ENCODE measurements around the gene GNG14. TPM values are rescaled to one million over a fixed set of nuclear protein-coding genes. Genes with fewer than 3 reads are reported as not detected.

GNG14 gene
- total RNA-seq, 1 experiment from 2014 or later: not detected

DNA sequence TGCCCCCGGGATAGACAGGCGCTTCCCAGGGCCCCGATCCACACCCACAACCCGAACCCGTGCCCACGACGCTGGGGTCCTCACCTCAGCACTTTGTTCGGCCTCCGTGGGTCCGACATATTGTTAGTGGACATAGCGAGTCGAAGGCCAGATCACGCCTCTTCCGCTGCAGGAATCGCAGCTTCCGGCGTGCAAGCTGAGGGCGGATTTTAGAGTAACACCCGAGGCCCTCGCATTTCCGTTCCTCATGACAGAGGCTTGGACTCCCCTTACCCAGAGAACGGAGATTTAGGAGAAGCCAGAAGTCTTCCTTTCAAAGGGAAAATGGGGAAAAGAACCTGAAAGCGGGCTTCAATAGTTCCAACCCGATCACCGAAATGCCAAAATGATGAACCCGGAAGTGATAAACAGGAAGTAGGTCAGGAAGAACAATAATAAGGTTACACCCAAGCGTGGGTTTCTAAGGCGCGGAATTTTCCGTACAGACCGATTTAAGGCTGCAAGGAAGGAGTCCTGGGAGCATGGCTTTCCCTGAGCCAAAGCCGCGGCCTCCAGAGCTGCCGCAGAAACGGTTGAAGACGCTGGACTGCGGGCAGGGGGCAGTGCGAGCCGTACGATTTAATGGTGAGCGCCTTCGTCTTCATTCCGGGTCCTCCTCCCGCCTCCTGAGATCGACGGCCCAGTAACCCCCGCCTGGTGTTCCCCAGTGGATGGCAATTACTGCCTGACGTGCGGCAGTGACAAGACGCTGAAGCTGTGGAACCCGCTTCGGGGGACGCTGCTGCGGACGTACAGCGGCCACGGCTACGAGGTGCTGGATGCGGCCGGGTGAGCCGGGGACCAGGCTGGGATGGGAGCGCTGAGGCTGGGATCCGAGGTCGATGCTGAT, 18.3 kb upstream of the GNG14 start:
- H3K9ac ChIP-seq (ENCODE audit: low read length): peak overlapping the region; percentile 90
- POLR2A ChIA-PET: interaction anchor here (1.0 kb wide), 1 partner anchor 12 kb away, joined by 4 read pairs; the partner anchor contains the start of gene DHPS
- intact Hi-C loops (cut with micrococcal nuclease): loop anchor here (1.0 to 10.0 kb wide), 3 partner anchors 12 to 745 kb away; partner anchors contain the start of genes DHPS, ZNF490, ZNF700 and ZNF791

More for the DNA sequence above, 18.3 kb upstream of the GNG14 start:
- ATAC-seq: peak; percentile 52
- H2AFZ ChIP-seq (ENCODE audit: low read depth, low read length, poor library complexity, severe bottlenecking): peak overlapping the region; percentile 79
- H3K27ac ChIP-seq (ENCODE audit: low read depth, low read length): peak overlapping the region; percentile 88
- no peaks in the 10 kb centered on the region for H3K9me2 ChIP-seq (ENCODE audit: insufficient read depth)
- TF ChIP-seq, protein P1, sequence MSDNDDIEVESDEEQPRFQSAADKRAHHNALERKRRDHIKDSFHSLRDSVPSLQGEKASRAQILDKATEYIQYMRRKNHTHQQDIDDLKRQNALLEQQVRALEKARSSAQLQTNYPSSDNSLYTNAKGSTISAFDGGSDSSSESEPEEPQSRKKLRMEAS (IDR thresholded peaks at IDR 0.05): peak; percentile 78
- peak; percentile 22; the same call in 1 of the 2 replicates for TF ChIP-seq CBX3 (IDR thresholded peaks at IDR 0.05; ENCODE audit: low read depth)
- peak; percentile 55; the same call in 1 of the 2 replicates for TF ChIP-seq SP1 (IDR thresholded peaks at IDR 0.05; ENCODE audit: low read depth)
- no peak for TF ChIP-seq ZNF274 (IDR thresholded peaks at IDR 0.05; ENCODE audit: low read depth, low read length)
- peak; percentile 68; the same call in 1 of the 2 replicates for TF ChIP-seq ZFX (IDR thresholded peaks at IDR 0.05)
- TF ChIP-seq EGR1 (IDR thresholded peaks at IDR 0.05; ENCODE audit: low read depth): peak; percentile 81
- TF ChIP-seq POLR2A (IDR thresholded peaks at IDR 0.05; ENCODE audit: borderline replicate concordance, extremely low read depth, insufficient read depth, insufficient read length): peak; percentile 51
- TF ChIP-seq SIN3A (IDR thresholded peaks at IDR 0.05; ENCODE audit: low read depth): peak; percentile 64
- TF ChIP-seq ELF1 (IDR thresholded peaks at IDR 0.05; ENCODE audit: borderline replicate concordance, low read depth): peak; percentile 95; the same call in 1 of the 2 replicates
- TF ChIP-seq POLR2AphosphoS5 (IDR thresholded peaks at IDR 0.05; ENCODE audit: low read depth, low read length): peak; percentile 71
- TF ChIP-seq YY1 (IDR thresholded peaks at IDR 0.05; ENCODE audit: extremely low read depth, insufficient replicate concordance, low read depth, low read length): peak; percentile 82
- TF ChIP-seq EZH2phosphoT487 (IDR thresholded peaks at IDR 0.05; ENCODE audit: borderline replicate concordance): no peak
- no peak for TF ChIP-seq RAD21 (IDR thresholded peaks at IDR 0.05; ENCODE audit: low read depth)
- TF ChIP-seq TCF7L2 (IDR thresholded peaks at IDR 0.05; ENCODE audit: borderline replicate concordance, extremely low read depth, insufficient read depth, insufficient read length): no peak
- H3K36me3 ChIP-seq (ENCODE audit: control insufficient read depth in 1 of 2, insufficient read depth in 2 of 2, low read length in 2 of 2): peaks cover 4 to 19% of the 10 kb centered on the region in 2 experiments; a peak in 3 of 4 replicates
- H3K27me3 ChIP-seq (ENCODE audit: insufficient read depth, low read length): no peaks in the 10 kb centered on the region
- no peaks in the 10 kb centered on the region for H3K9me3 ChIP-seq (ENCODE audit: control insufficient read depth in 1 of 2, insufficient read depth in 1 of 2, low read depth in 1 of 2, low read length in 2 of 2)
- ChIA-PET CTCF (interaction anchor here (0.5 kb wide), 1 partner anchor 640 kb away, joined by 5 read pairs; no protein-coding TSS in a partner anchor), RAD21 (ENCODE audit: low non-redundant PET in 1 of 2, low total read pairs in 2 of 2, uncharacterized antibody in 2 of 2, unreplicated experiment in 2 of 2) (no interaction called here)
- H3K79me2 ChIP-seq (ENCODE audit: insufficient read depth, low read length): peaks cover 29% of the 10 kb centered on the region; the same call in 1 of the 2 replicates
- H3K4me1 ChIP-seq (ENCODE audit: control insufficient read depth in 1 of 2, insufficient read depth in 2 of 2, low read length in 2 of 2): peaks cover 19 to 36% of the 10 kb centered on the region in 2 experiments
- H3K4me2 ChIP-seq (ENCODE audit: low read length): peak overlapping the region; percentile 92
- DNase-seq (ENCODE audit: low read depth, low spot score): peak; percentile 82
- BruUV-seq (replicated peaks): TSS peak; percentile 79
- peak overlapping the region; percentile 95 to 98 for H3K4me3 ChIP-seq (replicated peaks in 1 of 2; ENCODE audit: low read depth in 1 of 2, low read length in 2 of 2)
- no peaks in the 10 kb centered on the region for H4K20me1 ChIP-seq (ENCODE audit: insufficient read depth)
